Measurements from ENCODE around the gene CHCHD10. TPM values are rescaled to one million over a fixed set of nuclear protein-coding genes. Genes with fewer than 3 reads are reported as not detected.
A peak's percentile ranks its signal among the peaks of the same experiment; 100 is the strongest.

Gene CHCHD10
- 0.69 and 8.3 TPM in 2 replicates for total RNA-seq

- DNase-seq (ENCODE audit: low read depth), result peak; percentile 33
These were observed at the start of gene CHCHD10 for GRCh38 chr22:23767673-23768548. Gene CHCHD10 (minus strand): TSS chr22:23767972. CDS start chr22:23767874, 98 bp downstream.

- DNase-seq (ENCODE audit: low read depth), result no peak
These were observed 49.4 kb upstream of the CHCHD10 start for GRCh38 chr22:23817146-23817545.

- DNase-seq (ENCODE audit: low read depth), result no peak
These were observed 48.6 kb upstream of the CHCHD10 start for GRCh38 chr22:23816156-23816976.

- DNase-seq (ENCODE audit: low read depth), result no peak
These were observed 47.9 kb upstream of the CHCHD10 start for GRCh38 chr22:23815541-23816155.

- no peak for DNase-seq (ENCODE audit: low read depth)
These were observed 44.6 kb upstream of the CHCHD10 start for GRCh38 chr22:23812378-23812777.

GRCh38 chr22:23806837-23807236, 39.1 kb upstream of the CHCHD10 start:
- DNase-seq (ENCODE audit: low read depth), result no peak

- no peak for DNase-seq (ENCODE audit: low read depth)
These were observed 37.1 kb upstream of the CHCHD10 start for GRCh38 chr22:23804781-23805291.

GRCh38 chr22:23803001-23803819, 35.4 kb upstream of the CHCHD10 start:
- no peak for DNase-seq (ENCODE audit: low read depth)

- no peak for DNase-seq (ENCODE audit: low read depth)
These were observed 34.2 kb upstream of the CHCHD10 start for GRCh38 chr22:23801886-23802377.

- no peak for DNase-seq (ENCODE audit: low read depth)
These were observed 33.6 kb upstream of the CHCHD10 start for GRCh38 chr22:23801238-23801821.

- no peak for DNase-seq (ENCODE audit: low read depth)
These were observed 32.8 kb upstream of the CHCHD10 start for GRCh38 chr22:23800297-23801237.

GRCh38 chr22:23796461-23796860, 28.7 kb upstream of the CHCHD10 start:
- DNase-seq (ENCODE audit: low read depth), result no peak

GRCh38 chr22:23793326-23793725, 25.6 kb upstream of the CHCHD10 start:
- no peak for DNase-seq (ENCODE audit: low read depth)

GRCh38 chr22:23791738-23792645, 24.2 kb upstream of the CHCHD10 start:
- no peak for DNase-seq (ENCODE audit: low read depth)

GRCh38 chr22:23790819-23791737, 23.3 kb upstream of the CHCHD10 start:
- DNase-seq (ENCODE audit: low read depth), result no peak

GRCh38 chr22:23789638-23790037, 21.9 kb upstream of the CHCHD10 start:
- no peak for DNase-seq (ENCODE audit: low read depth)

GRCh38 chr22:23789121-23789520, 21.3 kb upstream of the CHCHD10 start:
- no peak for DNase-seq (ENCODE audit: low read depth)
